ENCODE data around the gene RETREG3. TPM values are rescaled to one million over a fixed set of nuclear protein-coding genes. Genes with fewer than 3 reads are reported as not detected.
"Not testable (repeated sequence)": the region's sequence is repeated elsewhere in the genome, so short reads cannot be mapped to it uniquely, and the experiment has no call there.

RETREG3 gene
- total and polyA plus RNA-seq, 2 of the 4 experiments (the other 2 are of a cell fraction), result 18.1 to 44.1 TPM

DNA sequence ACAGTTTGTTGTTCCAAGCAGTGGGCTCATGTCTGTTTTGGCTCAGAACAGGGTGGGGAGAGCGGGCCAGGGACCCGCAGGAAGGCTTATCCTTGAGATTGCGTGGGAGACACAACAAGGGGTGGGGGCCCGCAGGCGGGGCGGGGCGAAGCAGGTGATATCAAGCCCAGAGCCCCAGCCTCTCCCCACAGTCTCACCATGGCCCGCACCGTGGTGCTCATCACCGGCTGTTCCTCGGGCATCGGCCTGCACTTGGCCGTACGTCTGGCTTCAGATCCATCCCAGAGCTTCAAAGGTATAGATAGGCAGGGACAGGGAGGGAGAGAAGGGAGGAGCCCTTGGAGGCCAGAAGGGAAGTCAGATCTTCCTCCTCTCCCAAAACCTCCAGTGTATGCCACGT is 56.4 kb downstream of the RETREG3 start, which contains the start of gene HSD17B1:
Gene HSD17B1 (plus strand): TSS at position 188 of the 400 bp plus-strand sequence. CDS start 11 bp downstream, at position 199.
- H2BK5ac ChIP-seq (ENCODE audit: low read depth, low read length, poor library complexity, severe bottlenecking); dilution Hi-C loops (cut with HindIII; ENCODE audit: low sequenced_read_pairs, unreplicated experiment); H3K9ac ChIP-seq (ENCODE audit: low read depth, low read length); POLR2A ChIA-PET (ENCODE audit: unreplicated experiment); in situ Hi-C loops (cut with MboI; ENCODE audit: low sequenced_read_pairs); H2AFZ ChIP-seq (replicated peaks; ENCODE audit: low read length, poor library complexity); CTCF ChIA-PET; DNase-seq; H4K8ac ChIP-seq (ENCODE audit: low read depth in 2 of 2, low read length in 2 of 2); H3K27ac ChIP-seq (ENCODE audit: insufficient read depth, low read length); H3K36me3 ChIP-seq (ENCODE audit: control insufficient read depth, insufficient read depth, low read length); H3K56ac ChIP-seq (ENCODE audit: extremely low read depth, insufficient read depth, low read length); H3K27me3 ChIP-seq (ENCODE audit: control insufficient read depth, insufficient read depth, low read length); H2BK120ac ChIP-seq (ENCODE audit: low read depth, low read length); H2BK15ac ChIP-seq (ENCODE audit: low read depth, low read length); ATAC-seq (ENCODE audit: low read depth); H4K5ac ChIP-seq (ENCODE audit: low read depth, low read length); H3K14ac ChIP-seq (replicated peaks; ENCODE audit: low read depth, low read length); intact Hi-C loops (cut with micrococcal nuclease); H2BK20ac ChIP-seq (ENCODE audit: low read depth, low read length); H4K20me1 ChIP-seq (ENCODE audit: insufficient read depth, low read length); H3K9me3 ChIP-seq (ENCODE audit: control insufficient read depth, insufficient read depth, low read length); H3K9me1 ChIP-seq (ENCODE audit: insufficient read depth, low read length); H3K4me1 ChIP-seq (ENCODE audit: control insufficient read depth, insufficient read depth, low read length); BruUV-seq (replicated peaks); H3K18ac ChIP-seq (ENCODE audit: low read depth, low read length): not testable (repeated sequence)
- Histone ChIP-seq H2AK5ac (ENCODE audit: low read depth, low read length) (peak within 1 kb of the TSS; percentile 93; the same call in 1 of the 2 replicates), H3K23ac (ENCODE audit: low read depth, low read length) (0 out of 2 replicates have a peak within 1 kb of the TSS, but pooled peaks have one; percentile 12), H3K4me3 (ENCODE audit: insufficient read depth, low read depth, low read length) (peak within 1 kb of the TSS; percentile 95; the same call in 1 of the 2 replicates), H4K91ac (ENCODE audit: insufficient read depth, low read depth, low read length) (peak within 1 kb of the TSS; percentile 21; the same call in 1 of the 2 replicates), H3K4ac (ENCODE audit: low read depth, low read length) (peak within 1 kb of the TSS; percentile 97; the same call in 1 of the 2 replicates), H2AK9ac (replicated peaks; ENCODE audit: low read depth, low read length, poor library complexity) (peak within 1 kb of the TSS; percentile 90), H3K4me2 (ENCODE audit: low read depth, low read length) (peak within 1 kb of the TSS; percentile 92), H3K79me1 (ENCODE audit: low read depth in 1 of 2, low read length in 2 of 2) (peaks cover 11 to 53% of the 10 kb centered on the region in 2 experiments)
- WGBS, 2 experiments (ENCODE audit: extremely low coverage in 2 of 2, insufficient read length in 1 of 2), result no CpG with 5 or more reads among the region's 15 CpGs

Measured in IMR-90 (cell line).